GM19468 (cell line): ENCODE measurements around the gene FRS3.

Experiments
- ATAC-seq: cut with Tn5 transposase; IDR thresholded peaks from one replicate; pipeline ENCODE4 v1.9.1; 2021; ENCODE audit warnings: mild to moderate bottlenecking, moderate library complexity, moderate number of reproducible peaks; ENCODE audit not compliant: unreplicated experiment; ENCODE audit errors: extremely low read depth

The FRS3 gene

DNA sequence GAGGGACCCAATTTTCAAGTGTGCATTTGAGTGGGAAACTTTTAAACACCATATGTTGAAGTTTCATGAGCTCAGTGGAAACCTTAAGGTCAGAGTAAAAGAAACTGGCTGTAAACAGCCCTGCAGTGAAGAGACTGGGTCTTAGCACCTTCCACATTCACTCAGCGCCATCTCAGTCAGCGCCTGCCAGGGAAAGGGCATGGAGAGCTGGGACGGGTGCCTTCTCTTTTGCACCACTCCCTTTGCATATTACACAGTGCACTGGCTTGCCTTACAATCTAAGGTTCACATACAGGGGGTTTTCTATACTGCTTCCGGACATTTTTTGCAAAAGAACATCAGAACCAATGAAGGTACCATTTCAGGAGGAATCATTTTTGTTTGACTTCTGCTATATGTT lies 12.3 kb upstream of the FRS3 start:
- ATAC-seq: no peak

GRCh38 chr6:41791305-41791704 lies 11.6 kb upstream of the FRS3 start:
- ATAC-seq: no peak

DNA sequence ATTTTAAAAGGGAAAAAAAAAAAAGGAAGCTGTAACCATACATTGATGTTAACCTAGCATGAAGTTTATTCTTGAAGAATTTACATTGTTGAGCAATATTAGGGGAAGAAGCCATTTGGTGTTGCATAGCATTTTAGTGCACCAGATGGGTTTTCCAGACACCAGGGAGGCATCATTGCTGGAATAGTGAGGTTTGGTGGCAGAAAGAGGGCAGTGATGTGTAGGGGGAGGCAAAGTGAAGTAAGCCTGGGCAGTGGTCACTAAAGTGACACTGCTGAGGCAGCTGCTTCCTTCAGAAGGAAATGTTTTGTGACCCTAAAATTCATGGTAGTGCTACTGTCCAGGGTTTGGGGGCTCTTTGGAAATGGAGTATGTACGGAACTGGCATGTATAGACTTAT lies 10.3 kb upstream of the FRS3 start:
- ATAC-seq: no peak

DNA sequence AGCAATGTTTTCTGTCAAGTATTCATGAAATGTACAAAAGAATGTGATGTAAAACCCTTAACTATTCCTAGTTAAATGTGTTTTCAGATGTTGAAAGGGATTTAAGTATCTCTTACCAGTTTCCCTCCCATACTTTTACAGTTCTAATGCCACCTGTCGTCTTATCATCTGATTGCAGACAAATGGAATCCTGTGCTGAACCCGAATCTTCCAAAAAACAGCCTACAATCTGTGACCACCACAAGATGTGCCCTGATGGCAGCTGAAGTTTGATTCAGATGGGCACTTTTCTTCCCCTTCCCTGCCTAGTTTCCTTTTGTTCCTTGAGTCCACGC lies 9.7 kb upstream of the FRS3 start:
- ATAC-seq: no peak

DNA sequence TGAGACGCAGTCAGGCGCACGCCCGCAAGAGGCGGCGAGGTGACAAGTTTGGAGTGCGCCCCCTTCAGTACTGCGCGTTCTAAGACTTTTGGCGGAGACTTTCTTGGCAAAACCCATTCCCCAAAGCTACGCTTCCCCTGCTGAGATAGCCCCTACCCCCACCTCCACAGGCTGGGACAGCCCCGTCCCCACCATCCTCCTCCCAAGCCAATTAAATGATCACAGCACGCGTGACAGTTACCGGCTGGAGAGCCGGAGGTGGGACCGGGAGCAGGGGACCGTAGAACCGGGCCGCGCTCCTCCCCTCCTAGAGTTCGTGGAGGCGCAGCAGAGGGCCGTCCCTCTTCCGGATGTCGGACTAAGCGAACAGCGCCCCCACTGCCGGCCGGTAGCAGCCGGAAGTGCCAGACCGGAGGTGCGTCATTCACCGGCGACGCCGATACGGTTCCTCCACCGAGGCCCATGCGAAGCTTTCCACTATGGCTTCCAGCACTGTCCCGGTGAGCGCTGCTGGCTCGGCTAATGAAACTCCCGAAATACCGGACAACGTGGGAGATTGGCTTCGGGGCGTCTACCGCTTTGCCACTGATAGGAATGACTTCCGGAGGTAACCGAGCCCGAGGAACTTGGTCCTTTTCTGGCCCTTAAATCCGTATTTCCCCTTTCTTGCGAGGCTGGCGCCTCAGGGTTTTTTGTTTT lies 7.7 kb upstream of the FRS3 start, which contains the start of gene TOMM6:
Gene TOMM6 (plus strand): TSS at position 476 of the 699 bp plus-strand sequence. CDS start 4 bp downstream, at position 480.
- ATAC-seq: peak; percentile 45

DNA sequence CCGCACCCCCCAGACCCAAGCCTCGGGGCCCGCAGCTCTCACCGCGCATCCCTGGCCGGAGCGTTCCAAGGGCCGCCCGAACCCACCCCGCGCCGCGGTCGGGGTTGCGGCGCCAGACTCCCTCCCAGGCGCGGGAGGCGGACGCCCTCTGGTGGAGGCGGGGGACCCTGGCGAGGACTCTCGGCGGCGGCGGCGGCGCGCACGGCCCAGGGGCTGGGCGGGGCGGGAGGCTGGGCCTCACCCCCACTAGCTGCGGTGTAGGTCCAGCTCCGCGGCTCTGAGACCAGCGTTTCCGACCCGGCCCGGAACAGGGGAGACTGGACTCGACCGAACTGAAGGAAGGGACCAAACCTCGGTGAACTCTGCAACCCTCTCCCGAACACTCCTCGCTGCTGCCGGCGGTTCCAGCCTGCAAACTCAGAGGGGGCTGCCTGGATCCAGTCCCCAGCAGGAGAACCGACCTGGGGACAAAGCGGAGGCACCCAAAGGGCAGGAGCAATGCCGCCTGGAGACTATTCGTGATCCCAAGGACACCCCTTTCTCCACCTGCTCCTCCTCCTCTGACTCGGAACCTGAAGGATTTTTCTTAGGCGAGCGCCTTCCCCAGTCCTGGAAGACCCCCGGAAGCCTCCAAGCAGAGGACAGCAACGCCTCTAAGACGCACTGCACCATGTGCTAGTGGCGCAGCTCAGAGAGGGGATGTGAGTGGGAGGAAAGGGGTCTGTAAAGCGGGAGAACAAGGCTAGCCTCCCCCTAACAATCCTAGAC lies 6.9 kb upstream of the FRS3 start:
- ATAC-seq: peak; percentile 13

DNA sequence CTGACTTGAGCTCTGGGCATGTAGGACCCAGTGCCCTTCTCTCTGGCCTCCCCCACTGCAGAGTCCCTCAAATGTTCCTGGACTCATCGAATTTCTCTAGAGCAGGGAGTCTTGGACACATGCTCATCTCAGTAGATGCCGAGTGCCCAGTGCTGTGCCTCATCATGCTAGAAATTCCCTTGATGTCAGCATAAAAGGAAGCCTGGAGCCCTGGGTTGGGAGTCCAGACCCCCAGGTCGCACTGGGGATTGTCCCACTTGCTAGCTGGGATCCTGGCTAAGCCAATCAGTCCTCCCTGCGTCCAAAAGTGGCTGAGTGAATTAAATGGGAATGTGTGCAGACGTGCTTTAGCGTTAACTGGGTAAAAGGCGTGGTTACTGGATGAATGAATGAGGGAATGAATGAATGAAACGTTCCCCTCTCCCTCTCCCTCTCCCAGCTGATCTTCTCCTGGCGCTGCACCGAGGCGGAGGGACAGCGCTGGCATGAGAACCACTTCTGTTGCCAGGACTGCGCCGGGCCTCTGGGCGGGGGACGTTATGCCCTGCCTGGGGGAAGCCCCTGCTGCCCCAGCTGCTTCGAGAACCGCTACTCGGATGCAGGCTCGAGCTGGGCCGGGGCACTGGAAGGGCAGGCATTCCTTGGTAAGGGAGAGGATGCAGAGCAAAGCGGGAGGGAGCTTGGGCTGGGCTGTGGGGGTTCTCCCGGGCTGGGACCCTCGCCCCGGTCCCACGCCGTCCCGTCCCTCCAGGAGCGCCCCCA lies 6.2 kb upstream of the FRS3 start:
- no peak for ATAC-seq

DNA sequence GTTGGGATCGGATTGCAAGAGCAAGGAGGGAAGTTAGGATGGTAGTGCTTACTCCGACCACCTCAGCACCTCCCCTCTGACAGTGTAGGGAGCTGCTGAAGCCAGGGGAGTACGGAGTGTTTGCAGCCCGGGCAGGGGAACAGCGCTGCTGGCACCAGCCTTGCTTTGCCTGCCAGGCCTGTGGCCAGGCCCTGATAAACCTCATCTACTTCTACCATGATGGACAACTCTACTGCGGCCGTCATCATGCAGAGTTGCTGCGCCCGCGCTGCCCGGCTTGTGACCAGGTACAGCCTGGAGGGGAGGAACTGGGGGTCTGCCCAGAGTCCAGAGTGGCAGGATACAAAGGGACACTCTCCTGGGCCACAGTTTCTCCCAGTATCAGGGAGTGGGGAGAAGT lies 5.6 kb upstream of the FRS3 start:
- no peak for ATAC-seq

- ATAC-seq: no peak
Observed at GRCh38 chr6:41784581-41785171, 5.0 kb upstream of the FRS3 start.

GRCh38 chr6:41783106-41783780 lies 3.5 kb upstream of the FRS3 start:
- no peak for ATAC-seq

DNA sequence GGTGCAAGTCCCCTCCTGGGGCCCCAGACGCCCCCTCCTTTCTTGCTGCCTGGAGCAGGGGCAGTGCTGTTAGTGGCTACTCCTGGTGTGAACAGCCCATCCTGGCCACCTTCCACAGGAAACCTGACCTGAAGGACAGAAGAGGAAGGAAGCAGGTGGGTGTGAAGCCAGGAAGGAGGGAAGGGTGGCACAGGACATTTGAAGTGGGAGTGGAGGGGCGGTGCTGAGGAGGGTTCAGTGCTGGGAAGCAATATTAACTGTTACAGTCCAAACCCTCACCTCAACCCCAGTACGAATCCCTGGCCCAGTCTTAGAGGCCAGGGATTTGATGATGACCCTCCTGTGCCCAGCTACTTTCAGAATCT lies 1.6 kb upstream of the FRS3 start:
- no peak for ATAC-seq

- no peak for ATAC-seq
Observed at GRCh38 chr6:41780551-41781365, 1.1 kb upstream of the FRS3 start, which contains the start of gene PRICKLE4. TSS of gene PRICKLE4 (plus strand) at chr6:41780782. CDS start at chr6:41783474, 2,692 bp downstream.

GRCh38 chr6:41779336-41779735 lies 364 bp downstream of the FRS3 start:
- no peak for ATAC-seq

DNA sequence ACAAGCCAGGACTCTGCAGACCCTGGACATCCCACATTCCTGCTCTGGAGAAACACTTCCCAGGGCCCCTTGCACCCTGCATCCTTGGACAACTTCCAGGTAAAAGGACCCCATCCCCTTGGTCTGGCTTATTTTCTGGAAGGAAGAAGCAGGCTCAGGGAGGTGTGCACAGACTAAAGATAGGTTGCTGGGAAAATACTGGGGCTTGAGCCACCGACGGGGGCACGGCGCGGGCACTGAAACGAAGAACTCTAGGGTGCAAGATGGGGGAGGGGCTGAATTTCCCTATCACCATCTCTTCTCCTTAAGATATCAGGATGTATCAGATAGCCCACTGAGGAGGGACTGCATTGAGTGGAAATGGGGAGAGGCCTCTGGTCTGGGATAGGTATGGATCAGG lies 805 bp downstream of the FRS3 start:
- ATAC-seq: no peak

GRCh38 chr6:41777551-41778285 lies 2.0 kb downstream of the FRS3 start:
- ATAC-seq: no peak

DNA sequence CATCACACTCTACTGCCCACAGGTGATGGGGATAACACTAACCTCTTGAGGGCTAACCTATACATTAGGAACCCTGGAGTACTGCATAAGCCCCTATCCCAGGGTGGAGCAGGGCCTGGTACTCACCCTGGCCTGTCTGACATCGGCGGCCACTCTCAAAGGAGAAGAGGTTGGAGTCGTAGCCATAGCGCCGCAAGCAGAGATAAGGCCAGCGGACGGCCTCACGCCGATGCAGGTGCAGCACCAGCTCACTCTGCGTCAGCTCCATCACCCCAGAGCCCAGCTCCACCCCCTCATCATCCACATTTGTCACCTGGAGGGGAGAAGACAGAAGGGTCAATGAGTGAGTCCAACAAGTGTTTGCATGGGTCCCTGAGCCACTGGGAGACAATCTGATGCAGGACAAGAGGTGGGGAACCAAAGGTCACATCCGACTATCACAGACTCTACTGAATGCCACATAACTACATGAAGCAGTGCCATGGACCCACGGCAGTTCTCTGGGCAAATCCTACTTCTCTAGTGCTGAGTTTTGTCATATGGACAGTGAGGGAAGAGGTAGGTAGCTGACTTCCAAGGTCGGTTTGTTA lies 4.3 kb downstream of the FRS3 start:
- ATAC-seq: no peak

- no peak for ATAC-seq
Observed at GRCh38 chr6:41774841-41775240, 4.9 kb downstream of the FRS3 start.
